Keratinocyte (primary cell): ENCODE measurements around the gene ATP13A3.

ENCODE experiments used
- CTCF ChIP-seq, 3 experiments: IDR thresholded peaks in 1 of 3; conservative IDR thresholded peaks in 1 of 3; optimal IDR thresholded peaks in 1 of 3; 2 replicates in 2 of 3; 3 replicates in 1 of 3; pipeline versions ENCODE3 to v1.5.1; 2011; ENCODE audit warnings: low read length in 3 of 3, mild to moderate bottlenecking in 3 of 3, moderate library complexity in 2 of 3, control low read depth in 1 of 3, inconsistent platforms in 1 of 3; ENCODE audit not compliant: insufficient read depth in 2 of 3; ENCODE audit errors: extremely low read depth in 1 of 3
- EZH2 ChIP-seq: IDR thresholded peaks from one replicate; pipeline ENCODE4 v1.6.1; 2012; ENCODE audit warnings: inconsistent platforms, mild to moderate bottlenecking, low read length, moderate library complexity

- TF ChIP-seq EZH2 = no peak
- TF ChIP-seq CTCF (optimal IDR thresholded peaks at IDR 0.05 in 1 of 3, IDR thresholded peaks at IDR 0.05 in 1 of 3, conservative IDR thresholded peaks at IDR 0.05 in 1 of 3; ENCODE audit: extremely low read depth in 1 of 3, insufficient read depth in 2 of 3, low read length in 3 of 3) = no peak
Measured at GRCh38 chr3:194399874-194400411, 86.9 kb downstream of the ATP13A3 start.
